ENCODE measurements around the gene PDGFB. TPM values are rescaled to one million over a fixed set of nuclear protein-coding genes. Genes with fewer than 3 reads are reported as not detected.

The PDGFB gene
- total RNA-seq, 1 experiment from 2014 or later = 78.0 TPM

DNA sequence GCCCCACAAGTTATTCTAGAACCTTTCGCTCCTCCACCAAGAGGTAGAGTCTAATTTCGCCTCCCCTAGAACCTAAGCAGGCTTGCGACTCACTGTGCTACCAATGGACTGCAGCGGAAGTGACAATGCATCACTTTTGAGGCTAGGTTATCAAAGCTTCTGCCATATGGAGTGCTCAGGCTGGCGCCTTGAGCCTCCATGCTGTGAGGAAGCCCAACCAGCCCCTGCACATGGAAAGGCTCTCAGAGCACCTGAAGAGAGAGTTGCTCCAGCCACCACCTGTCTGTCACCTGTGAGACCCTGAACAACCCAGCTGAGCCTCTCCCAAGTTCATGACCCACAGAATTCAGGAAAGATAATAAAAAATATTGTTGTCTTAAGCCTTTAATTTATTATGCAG is 63.0 kb downstream of the PDGFB start:
- in situ Hi-C loops (cut with HindIII; ENCODE audit: low pct_unique_long_range_greater_than_20kb, low sequenced_read_pairs) (no loop called here), intact Hi-C loops (cut with micrococcal nuclease; ENCODE audit: unreplicated experiment) (no loop called here)
- no TSS peak for BruUV-seq (replicated peaks)
- Histone ChIP-seq H3K36me3 (ENCODE audit: control insufficient read depth, insufficient read depth, low read length) (no peaks in the 10 kb centered on the region), H3K27ac (ENCODE audit: low read length) (no peak overlapping the region), H3K4me1 (ENCODE audit: control insufficient read depth, insufficient read depth, low read length) (peaks cover 20% of the 10 kb centered on the region), H3K9me3 (ENCODE audit: control insufficient read depth, insufficient read depth, low read depth, low read length) (peaks cover 3% of the 10 kb centered on the region; the same call in 1 of the 2 replicates), H3K27me3 (ENCODE audit: control insufficient read depth, insufficient read depth, low read length) (no peaks in the 10 kb centered on the region), H3K4me3 (ENCODE audit: low read depth in 2 of 2, low read length in 2 of 2) (no peak overlapping the region)
- ATAC-seq (no peak), DNase-seq (ENCODE audit: low read depth, low spot score) (no peak)
- POLR2A ChIA-PET = no interaction called here
- CTCF ChIA-PET = no interaction called here
- TF ChIP-seq TCF7L2 (IDR thresholded peaks at IDR 0.05; ENCODE audit: low read depth, low read length) (no peak), SIN3A (IDR thresholded peaks at IDR 0.05; ENCODE audit: borderline replicate concordance, insufficient read depth, low read depth, low read length) (no peak), POLR2AphosphoS5 (IDR thresholded peaks at IDR 0.05; ENCODE audit: low read depth, low read length) (no peak)
- TF ChIP-seq, protein P1, sequence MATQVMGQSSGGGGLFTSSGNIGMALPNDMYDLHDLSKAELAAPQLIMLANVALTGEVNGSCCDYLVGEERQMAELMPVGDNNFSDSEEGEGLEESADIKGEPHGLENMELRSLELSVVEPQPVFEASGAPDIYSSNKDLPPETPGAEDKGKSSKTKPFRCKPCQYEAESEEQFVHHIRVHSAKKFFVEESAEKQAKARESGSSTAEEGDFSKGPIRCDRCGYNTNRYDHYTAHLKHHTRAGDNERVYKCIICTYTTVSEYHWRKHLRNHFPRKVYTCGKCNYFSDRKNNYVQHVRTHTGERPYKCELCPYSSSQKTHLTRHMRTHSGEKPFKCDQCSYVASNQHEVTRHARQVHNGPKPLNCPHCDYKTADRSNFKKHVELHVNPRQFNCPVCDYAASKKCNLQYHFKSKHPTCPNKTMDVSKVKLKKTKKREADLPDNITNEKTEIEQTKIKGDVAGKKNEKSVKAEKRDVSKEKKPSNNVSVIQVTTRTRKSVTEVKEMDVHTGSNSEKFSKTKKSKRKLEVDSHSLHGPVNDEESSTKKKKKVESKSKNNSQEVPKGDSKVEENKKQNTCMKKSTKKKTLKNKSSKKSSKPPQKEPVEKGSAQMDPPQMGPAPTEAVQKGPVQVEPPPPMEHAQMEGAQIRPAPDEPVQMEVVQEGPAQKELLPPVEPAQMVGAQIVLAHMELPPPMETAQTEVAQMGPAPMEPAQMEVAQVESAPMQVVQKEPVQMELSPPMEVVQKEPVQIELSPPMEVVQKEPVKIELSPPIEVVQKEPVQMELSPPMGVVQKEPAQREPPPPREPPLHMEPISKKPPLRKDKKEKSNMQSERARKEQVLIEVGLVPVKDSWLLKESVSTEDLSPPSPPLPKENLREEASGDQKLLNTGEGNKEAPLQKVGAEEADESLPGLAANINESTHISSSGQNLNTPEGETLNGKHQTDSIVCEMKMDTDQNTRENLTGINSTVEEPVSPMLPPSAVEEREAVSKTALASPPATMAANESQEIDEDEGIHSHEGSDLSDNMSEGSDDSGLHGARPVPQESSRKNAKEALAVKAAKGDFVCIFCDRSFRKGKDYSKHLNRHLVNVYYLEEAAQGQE (IDR thresholded peaks at IDR 0.05; ENCODE audit: insufficient read depth in 1 of 2, low read depth in 2 of 2, low read length in 1 of 2) = no peak
- TF ChIP-seq, protein P2, sequence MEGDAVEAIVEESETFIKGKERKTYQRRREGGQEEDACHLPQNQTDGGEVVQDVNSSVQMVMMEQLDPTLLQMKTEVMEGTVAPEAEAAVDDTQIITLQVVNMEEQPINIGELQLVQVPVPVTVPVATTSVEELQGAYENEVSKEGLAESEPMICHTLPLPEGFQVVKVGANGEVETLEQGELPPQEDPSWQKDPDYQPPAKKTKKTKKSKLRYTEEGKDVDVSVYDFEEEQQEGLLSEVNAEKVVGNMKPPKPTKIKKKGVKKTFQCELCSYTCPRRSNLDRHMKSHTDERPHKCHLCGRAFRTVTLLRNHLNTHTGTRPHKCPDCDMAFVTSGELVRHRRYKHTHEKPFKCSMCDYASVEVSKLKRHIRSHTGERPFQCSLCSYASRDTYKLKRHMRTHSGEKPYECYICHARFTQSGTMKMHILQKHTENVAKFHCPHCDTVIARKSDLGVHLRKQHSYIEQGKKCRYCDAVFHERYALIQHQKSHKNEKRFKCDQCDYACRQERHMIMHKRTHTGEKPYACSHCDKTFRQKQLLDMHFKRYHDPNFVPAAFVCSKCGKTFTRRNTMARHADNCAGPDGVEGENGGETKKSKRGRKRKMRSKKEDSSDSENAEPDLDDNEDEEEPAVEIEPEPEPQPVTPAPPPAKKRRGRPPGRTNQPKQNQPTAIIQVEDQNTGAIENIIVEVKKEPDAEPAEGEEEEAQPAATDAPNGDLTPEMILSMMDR (IDR thresholded peaks at IDR 0.05) = no peak

DNA sequence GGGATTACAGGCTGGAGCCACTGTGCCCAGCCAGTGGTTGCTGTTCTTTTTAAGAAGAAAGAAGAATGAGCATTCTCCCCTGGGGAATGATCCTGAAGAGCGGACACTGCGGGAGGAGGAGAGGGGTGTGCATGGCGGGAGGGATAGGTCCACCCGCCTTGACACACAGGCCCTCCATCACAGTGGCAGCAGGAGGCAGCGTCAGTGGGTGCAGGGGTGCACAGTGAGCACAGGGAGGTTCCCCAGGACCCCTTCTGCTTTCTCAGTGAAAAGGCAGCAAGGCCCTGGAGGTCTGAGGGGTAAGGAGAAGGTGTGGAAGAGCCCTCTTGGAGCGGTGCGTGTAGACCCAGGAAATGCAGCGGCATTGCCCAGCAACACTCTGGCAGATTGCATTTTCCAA is 63.4 kb downstream of the PDGFB start:
- ChIA-PET POLR2A (no interaction called here), CTCF (no interaction called here)
- H3K27ac ChIP-seq (ENCODE audit: low read length) = peak overlapping the region; percentile 60; the same call in 1 of the 2 replicates
- H3K27me3 ChIP-seq (ENCODE audit: control insufficient read depth, insufficient read depth, low read length) = no peaks in the 10 kb centered on the region
- intact Hi-C loops (cut with micrococcal nuclease; ENCODE audit: unreplicated experiment) (no loop called here), in situ Hi-C loops (cut with HindIII; ENCODE audit: low pct_unique_long_range_greater_than_20kb, low sequenced_read_pairs) (no loop called here)
- H3K4me3 ChIP-seq (ENCODE audit: low read depth in 2 of 2, low read length in 2 of 2) = no peak overlapping the region
- BruUV-seq (replicated peaks) = no TSS peak
- H3K4me1 ChIP-seq (ENCODE audit: control insufficient read depth, insufficient read depth, low read length) = peaks cover 24% of the 10 kb centered on the region
- no peak for TF ChIP-seq SIN3A (IDR thresholded peaks at IDR 0.05; ENCODE audit: borderline replicate concordance, insufficient read depth, low read depth, low read length)
- no peak for TF ChIP-seq POLR2AphosphoS5 (IDR thresholded peaks at IDR 0.05; ENCODE audit: low read depth, low read length)
- TF ChIP-seq, protein P1 (IDR thresholded peaks at IDR 0.05; ENCODE audit: insufficient read depth in 1 of 2, low read depth in 2 of 2, low read length in 1 of 2) = no peak
- no peak for TF ChIP-seq TCF7L2 (IDR thresholded peaks at IDR 0.05; ENCODE audit: low read depth, low read length)
- TF ChIP-seq, protein P2 (IDR thresholded peaks at IDR 0.05) = no peak
- ATAC-seq = no peak
- no peaks in the 10 kb centered on the region; the same call in 1 of the 2 replicates for H3K9me3 ChIP-seq (ENCODE audit: control insufficient read depth, insufficient read depth, low read depth, low read length)
- no peak for DNase-seq (ENCODE audit: low read depth, low spot score)
- H3K36me3 ChIP-seq (ENCODE audit: control insufficient read depth, insufficient read depth, low read length) = no peaks in the 10 kb centered on the region
